H1 (cell line): ENCODE data around the gene ST6GALNAC4. TPM values are rescaled to one million over a fixed set of nuclear protein-coding genes. Genes with fewer than 3 reads are reported as not detected.

Experiments
- CTCF ChIA-PET: fragments of 300-600 bp; sonication (Branson Sonifier 250); formaldehyde crosslinking; loops from one replicate; lab custom pipeline; 2021; ENCODE audit not compliant: partially characterized antibody; lab: Charles Lee
- POLR2A ChIA-PET: fragments of 300-600 bp; sonication (Branson Sonifier 250); formaldehyde crosslinking; loops from one replicate; lab custom pipeline; 2021; ENCODE audit warnings: inconsistent platforms; ENCODE audit not compliant: partially characterized antibody; lab: Charles Lee
- DNase-seq, 2 experiments: peaks; one replicate each; pipeline versions ENCODE4 v3.0.0 to v3.0.0-alpha.2; 2010 to 2022; ENCODE audit warnings: low spot score in 2 of 2, low read depth in 1 of 2, mixed read lengths in 1 of 2
- FAIRE-seq: peaks from 2 replicates; lab custom pipeline; 2011; peaks lifted over from hg19 to GRCh38; lab: Jason Lieb, UNC
- H2AFZ ChIP-seq: 2 replicates; pipeline ENCODE4 v1.8.1; 2012; ENCODE audit warnings: low read length, inconsistent platforms
- H2AK5ac ChIP-seq: 2 replicates; pipeline ENCODE4 v1.6.1; 2013; ENCODE audit warnings: low read depth, low read length
- H2BK120ac ChIP-seq: replicated peaks from 2 replicates; pipeline ENCODE3; 2013; ENCODE audit warnings: low read depth, low read length, inconsistent platforms
- H2BK12ac ChIP-seq: 2 replicates; pipeline ENCODE4 v1.6.1; 2013; ENCODE audit warnings: low read depth, low read length
- H2BK15ac ChIP-seq: 2 replicates; pipeline ENCODE4 v1.6.1; 2013; ENCODE audit warnings: low read length
- H2BK20ac ChIP-seq: 2 replicates; pipeline ENCODE4 v1.6.1; 2013; ENCODE audit warnings: low read length
- H2BK5ac ChIP-seq: 2 replicates; pipeline ENCODE4 v1.6.1; 2013; ENCODE audit warnings: low read depth, low read length
- H3K14ac ChIP-seq: 2 replicates; pipeline ENCODE4 v1.6.1; 2013; ENCODE audit warnings: inconsistent platforms; ENCODE audit not compliant: insufficient read length
- H3K18ac ChIP-seq: 2 replicates; pipeline ENCODE4 v1.6.1; 2013; ENCODE audit warnings: low read length; ENCODE audit errors: extremely low read depth
- H3K23ac ChIP-seq: 2 replicates; pipeline ENCODE4 v1.6.1; 2013; ENCODE audit warnings: inconsistent platforms; ENCODE audit not compliant: insufficient read length
- H3K23me2 ChIP-seq: 2 replicates; pipeline ENCODE4 v1.6.1; 2013; ENCODE audit warnings: low read depth, low read length
- H3K27ac ChIP-seq: 2 replicates; pipeline ENCODE4 v1.6.1; 2011; ENCODE audit warnings: low read depth, low read length, inconsistent platforms
- H3K27me3 ChIP-seq, 4 experiments: replicated peaks in 1 of 4; 1 replicate in 1 of 4; 2 replicates in 3 of 4; pipeline versions ENCODE4 v1.6.1 to v1.8.1; 2011 to 2013; ENCODE audit warnings: low read length in 3 of 4, mild to moderate bottlenecking in 3 of 4, inconsistent platforms in 2 of 4, mixed read lengths in 2 of 4, moderate library complexity in 1 of 4; ENCODE audit not compliant: control insufficient read depth in 3 of 4, insufficient read depth in 3 of 4; ENCODE audit errors: extremely low read depth in 1 of 4
- H3K36me3 ChIP-seq, 4 experiments: 2 replicates each; pipeline versions ENCODE4 v1.6.1 to v1.8.1; 2011 to 2013; ENCODE audit warnings: mild to moderate bottlenecking in 4 of 4, low read length in 3 of 4, moderate library complexity in 2 of 4, control low read depth in 1 of 4, inconsistent platforms in 1 of 4; ENCODE audit not compliant: insufficient read depth in 4 of 4, control insufficient read depth in 2 of 4
- H3K4ac ChIP-seq: replicated peaks from 2 replicates; pipeline ENCODE3; 2013; ENCODE audit warnings: low read length, low read depth, mixed read lengths, inconsistent platforms; ENCODE audit not compliant: insufficient read length
- H3K4me1 ChIP-seq, 4 experiments: replicated peaks in 1 of 4; 1 replicate in 1 of 4; 2 replicates in 3 of 4; pipeline versions ENCODE4 v1.6.1 to v1.8.1; 2011 to 2013; ENCODE audit warnings: low read length in 3 of 4, inconsistent platforms in 2 of 4, mixed read lengths in 1 of 4; ENCODE audit not compliant: insufficient read depth in 4 of 4, control insufficient read depth in 3 of 4
- H3K4me2 ChIP-seq, 2 experiments: 2 replicates each; pipeline versions ENCODE4 v1.6.1 to v1.8.1; 2011 to 2013; ENCODE audit warnings: low read depth in 2 of 2, low read length in 2 of 2, control low read depth in 1 of 2, inconsistent platforms in 1 of 2, mild to moderate bottlenecking in 1 of 2; ENCODE audit not compliant: insufficient read depth in 1 of 2
- H3K4me3 ChIP-seq, 4 experiments: fragments of 200-600, 300-600 bp in 1 of 4; sonication (generic), shearing (Covaris generic), sonication (Bioruptor Twin) in 1 of 4; 2 replicates each; pipeline versions ENCODE4 v1.5.1 to v1.8.1; 2011 to 2016; ENCODE audit warnings: low read length in 4 of 4, low read depth in 3 of 4, control low read depth in 2 of 4, inconsistent platforms in 2 of 4, mild to moderate bottlenecking in 2 of 4, mixed read lengths in 1 of 4, moderate library complexity in 1 of 4; ENCODE audit not compliant: insufficient read depth in 2 of 4; ENCODE audit errors: extremely low read depth in 1 of 4
- H3K56ac ChIP-seq: replicated peaks from 2 replicates; pipeline ENCODE3; 2013; ENCODE audit warnings: low read depth, mild to moderate bottlenecking, mixed read lengths, low read length, inconsistent platforms; ENCODE audit not compliant: insufficient read length
- H3K79me1 ChIP-seq: 2 replicates; pipeline ENCODE4 v1.6.1; 2013; ENCODE audit warnings: low read depth, low read length, control low read depth
- H3K79me2 ChIP-seq, 2 experiments: 2 replicates each; pipeline versions ENCODE4 v1.6.1 to v1.8.1; 2012 to 2013; ENCODE audit warnings: low read length in 2 of 2, mild to moderate bottlenecking in 2 of 2, inconsistent platforms in 1 of 2; ENCODE audit not compliant: insufficient read depth in 2 of 2, control insufficient read depth in 1 of 2
- H3K9ac ChIP-seq, 4 experiments: replicated peaks in 1 of 4; 1 replicate in 1 of 4; 2 replicates in 3 of 4; pipeline versions ENCODE4 v1.6.1 to v1.8.1; 2011 to 2013; ENCODE audit warnings: low read depth in 3 of 4, low read length in 3 of 4, control low read depth in 2 of 4, mild to moderate bottlenecking in 2 of 4, moderate library complexity in 2 of 4, inconsistent platforms in 1 of 4; ENCODE audit errors: extremely low read depth in 1 of 4
- H3K9me3 ChIP-seq, 2 experiments: 2 replicates each; pipeline versions ENCODE4 v1.6.1 to v1.8.1; 2012 to 2013; ENCODE audit warnings: mild to moderate bottlenecking in 2 of 2, moderate library complexity in 2 of 2, control low read depth in 1 of 2, inconsistent platforms in 1 of 2, low read depth in 1 of 2, low read length in 1 of 2, mixed read lengths in 1 of 2; ENCODE audit not compliant: insufficient read depth in 2 of 2
- H4K20me1 ChIP-seq, 2 experiments: replicated peaks in 1 of 2; 2 replicates each; pipeline versions ENCODE3 to v1.8.1; 2011 to 2013; ENCODE audit warnings: inconsistent platforms in 2 of 2, low read length in 2 of 2, mild to moderate bottlenecking in 1 of 2; ENCODE audit not compliant: insufficient read depth in 2 of 2, control insufficient read depth in 1 of 2
- H4K5ac ChIP-seq: 2 replicates; pipeline ENCODE4 v1.6.1; 2013; ENCODE audit warnings: low read length, low read depth, mixed read lengths, inconsistent platforms; ENCODE audit not compliant: insufficient read length
- H4K8ac ChIP-seq: 2 replicates; pipeline ENCODE4 v1.8.0; 2013; ENCODE audit warnings: mild to moderate bottlenecking, moderate library complexity, low read length, inconsistent platforms; ENCODE audit not compliant: insufficient read depth; ENCODE audit errors: extremely low read depth
- H4K91ac ChIP-seq: replicated peaks from 2 replicates; pipeline ENCODE3; 2013; ENCODE audit warnings: low read length, mixed read lengths, inconsistent platforms; ENCODE audit not compliant: insufficient read length
- ASH2L ChIP-seq: fragments of 200-600, 300-600 bp; sonication (generic); IDR thresholded peaks from one replicate; pipeline ENCODE4 v1.7.1; 2017; ENCODE audit warnings: low read length
- KDM4A ChIP-seq: IDR thresholded peaks from one replicate; pipeline ENCODE4 v1.7.1; 2012; ENCODE audit warnings: low read depth, mild to moderate bottlenecking, moderate library complexity, low read length, inconsistent platforms; ENCODE audit not compliant: severe bottlenecking
- KDM5A ChIP-seq: fragments of 200-600 bp; IDR thresholded peaks from 2 replicates; pipeline ENCODE4 v1.7.1; 2012; ENCODE audit warnings: mild to moderate bottlenecking, low read length, inconsistent platforms, mixed read lengths
- POLR2A ChIP-seq, 2 experiments: IDR thresholded peaks; 1 replicate in 1 of 2; 2 replicates in 1 of 2; pipeline ENCODE4 v1.6.1; 2011; ENCODE audit warnings: low read depth in 2 of 2, low read length in 2 of 2, mild to moderate bottlenecking in 2 of 2; ENCODE audit errors: control extremely low read depth in 1 of 2
- RNF2 ChIP-seq: fragments of 200-900, 300-1000 bp; sonication (generic); IDR thresholded peaks from 2 replicates; pipeline ENCODE4 v1.7.1; 2016; ENCODE audit warnings: borderline replicate concordance, low read depth, mild to moderate bottlenecking, antibody characterized with exemption, low read length; ENCODE audit not compliant: poor library complexity, severe bottlenecking; ENCODE audit errors: missing control alignments
- TBP ChIP-seq: IDR thresholded peaks from 2 replicates; pipeline ENCODE4 v1.6.1; 2011; ENCODE audit warnings: low read depth, low read length, improper control_type of control experiment
- TEAD4 ChIP-seq: IDR thresholded peaks from 2 replicates; pipeline ENCODE4 v1.6.1; 2012; ENCODE audit warnings: low read depth, low read length, inconsistent platforms, mixed read lengths
- WGBS, 2 experiments: shearing (Covaris generic) in 1 of 2; methylation state at CpG; one replicate each; pipeline versions ENCODE4 v1.1.6 to v1.1.7; 2013 to 2015; ENCODE audit warnings: low lambda C conversion rate in 2 of 2, mixed read lengths in 2 of 2, inconsistent platforms in 1 of 2, low coverage in 1 of 2, missing lambda C conversion rate in 1 of 2; ENCODE audit not compliant: insufficient replicate concordance in 2 of 2, insufficient coverage in 1 of 2, insufficient read length in 1 of 2; ENCODE audit errors: extremely low coverage in 1 of 2, missing lambda C conversion rate in 1 of 2; 5-methylcytosine and 5-hydroxymethylcytosine counted together
- polyA plus RNA-seq, 7 experiments: library from polyadenylated mRNA; depleted of rRNA in 3 of 7; stranded (reverse) in 5 of 7; unstranded in 2 of 7; fragments of >200 nt in 5 of 7; fragments of 200-250 nt in 2 of 7; gene quantifications; 1 replicate in 5 of 7; 2 replicates in 1 of 7; 4 replicates in 1 of 7; pipeline versions ENCODE4 v1.2.1 to v1.2.3, GENCODE V29; 2011 to 2013; ENCODE audit warnings: missing spikeins in 2 of 7, mixed read lengths in 2 of 7
- total RNA-seq: library from RNA; stranded (reverse); fragmentation: NEBNext Ultra II Directional; extraction: Animal tissue kit (Norgen Biotek cat#: 25700); gene quantifications from 2 replicates; pipeline ENCODE4 v1.2.1, GENCODE V29; 2021
- TF ChIP-seq, protein P1 (sequence below): IDR thresholded peaks from 2 replicates; pipeline ENCODE4 v1.6.1; 2012; ENCODE audit warnings: inconsistent platforms
- TF ChIP-seq, protein P2 (sequence below): IDR thresholded peaks from 2 replicates; pipeline ENCODE4 v1.6.1; 2012; ENCODE audit warnings: inconsistent platforms
- TF ChIP-seq, protein P3 (sequence below): IDR thresholded peaks from 2 replicates; pipeline ENCODE4 v1.6.1; 2011; ENCODE audit warnings: low read depth, mild to moderate bottlenecking, low read length; ENCODE audit not compliant: insufficient read depth

The ST6GALNAC4 gene
- total and polyA plus RNA-seq, 2 of the 8 experiments (the other 6 are each of a cell fraction or from before 2014, with no cell fraction given), result 21.8 to 34.1 TPM

DNA sequence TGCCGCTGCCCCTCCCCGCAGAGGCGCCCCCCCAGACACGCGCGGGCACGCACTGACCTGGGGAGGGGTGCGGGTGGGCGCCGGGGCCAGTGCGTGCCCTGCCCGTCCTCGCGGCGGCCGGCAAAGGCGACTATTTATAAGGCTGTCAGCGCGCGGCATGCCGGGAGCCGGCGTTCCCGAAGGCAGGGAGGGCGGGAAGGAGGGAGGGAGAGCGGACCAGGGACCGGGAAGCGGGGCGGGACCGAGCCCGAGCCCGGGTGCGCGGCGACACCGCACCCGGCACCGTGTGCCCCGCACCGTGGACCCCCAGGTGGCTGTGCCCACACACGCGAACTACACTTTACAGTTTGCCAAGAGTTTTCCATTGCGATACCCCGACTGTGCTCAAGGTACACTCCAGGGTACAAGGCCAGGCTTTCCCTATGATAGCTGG is 39.3 kb downstream of the ST6GALNAC4 start, which contains the start of gene AK1:
Gene AK1, minus strand, starts transcription at position 110 of the 433 bp plus-strand sequence. CDS start 3,058 bp downstream, outside the sequence.
- ChIA-PET POLR2A (interaction anchor here (0.7 to 2.0 kb wide), 9 partner anchors 8 to 85 kb away, joined by 3 to 9 read pairs (median 4); partner anchors contain the start of gene ST6GALNAC6), CTCF (interaction anchor here (0.8 to 2.2 kb wide), 9 partner anchors 8 to 112 kb away, joined by 3 to 18 read pairs (median 3); partner anchors contain the start of gene FPGS)
- peak within 1 kb of the TSS; percentile 3 for H3K18ac ChIP-seq
- H3K4me2 ChIP-seq, result peak within 1 kb of the TSS; percentile 72 to 79
- no peak within 1 kb of the TSS for H2BK20ac ChIP-seq
- peak within 1 kb of the TSS; percentile 53 for H3K56ac ChIP-seq
- H3K9ac ChIP-seq, result no peak within 1 kb of the TSS
- no peak within 1 kb of the TSS for H2BK5ac ChIP-seq
- peak within 1 kb of the TSS; percentile 96 for H2AFZ ChIP-seq
- H3K27ac ChIP-seq, result no peak within 1 kb of the TSS
- DNase-seq (peak in 1 of 2 experiments; percentile 84), FAIRE-seq (no peak)
- H3K79me1 ChIP-seq, result no peaks in the 10 kb centered on the region
- peak within 1 kb of the TSS; percentile 46 to 66 (median 58) for H3K4me3 ChIP-seq
- peaks cover 7% of the 10 kb centered on the region; the same call in 1 of the 2 replicates for H3K23me2 ChIP-seq
- peak within 1 kb of the TSS; percentile 84 for H4K91ac ChIP-seq
- peaks cover 0 to 1% of the 10 kb centered on the region in 2 experiments for H4K20me1 ChIP-seq
- peak within 1 kb of the TSS; percentile 0; the same call in 1 of the 2 replicates for H2AK5ac ChIP-seq
- peaks cover 0 to 10% (median 7%) of the 10 kb centered on the region in 4 experiments; a peak in 6 of 7 replicates for H3K4me1 ChIP-seq
- H3K4ac ChIP-seq, result peak within 1 kb of the TSS; percentile 72
- H3K23ac ChIP-seq, result no peak within 1 kb of the TSS
- H3K14ac ChIP-seq, result no peak within 1 kb of the TSS
- H3K79me2 ChIP-seq, result no peaks in the 10 kb centered on the region
- peak within 1 kb of the TSS; percentile 46; the same call in 1 of the 2 replicates for H2BK15ac ChIP-seq
- TF ChIP-seq POLR2A (IDR thresholded peaks at IDR 0.05; ENCODE audit: control extremely low read depth in 1 of 2, low read depth in 2 of 2, low read length in 2 of 2) (peak in 1 of 2 experiments; percentile 52; a peak in 1 of 3 replicates), RNF2 (no peak), TEAD4 (peak; percentile 39; the same call in 1 of the 2 replicates), KDM4A (peak; percentile 73), KDM5A (no peak), ASH2L (peak; percentile 71), TBP (peak; percentile 60; the same call in 1 of the 2 replicates)
- TF ChIP-seq, protein P1, sequence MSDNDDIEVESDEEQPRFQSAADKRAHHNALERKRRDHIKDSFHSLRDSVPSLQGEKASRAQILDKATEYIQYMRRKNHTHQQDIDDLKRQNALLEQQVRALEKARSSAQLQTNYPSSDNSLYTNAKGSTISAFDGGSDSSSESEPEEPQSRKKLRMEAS, result 0 out of 2 replicates have a peak, but pooled peaks have one; percentile 22
- TF ChIP-seq, protein P2, sequence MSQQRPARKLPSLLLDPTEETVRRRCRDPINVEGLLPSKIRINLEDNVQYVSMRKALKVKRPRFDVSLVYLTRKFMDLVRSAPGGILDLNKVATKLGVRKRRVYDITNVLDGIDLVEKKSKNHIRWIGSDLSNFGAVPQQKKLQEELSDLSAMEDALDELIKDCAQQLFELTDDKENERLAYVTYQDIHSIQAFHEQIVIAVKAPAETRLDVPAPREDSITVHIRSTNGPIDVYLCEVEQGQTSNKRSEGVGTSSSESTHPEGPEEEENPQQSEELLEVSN, result 0 out of 2 replicates have a peak, but pooled peaks have one; percentile 38
- TF ChIP-seq, protein P3, sequence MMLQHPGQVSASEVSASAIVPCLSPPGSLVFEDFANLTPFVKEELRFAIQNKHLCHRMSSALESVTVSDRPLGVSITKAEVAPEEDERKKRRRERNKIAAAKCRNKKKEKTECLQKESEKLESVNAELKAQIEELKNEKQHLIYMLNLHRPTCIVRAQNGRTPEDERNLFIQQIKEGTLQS, result no peak
- H2BK120ac ChIP-seq, result no peak within 1 kb of the TSS
- peak within 1 kb of the TSS; percentile 25 for H4K5ac ChIP-seq
- 4% methylated on average over 12 of the region's 44 CpGs; no CpG with 5 or more reads in 1 of the 2 experiments for WGBS, 2 experiments
- no peaks in the 10 kb centered on the region for H3K36me3 ChIP-seq
- H2BK12ac ChIP-seq, result peak within 1 kb of the TSS; percentile 50; the same call in 1 of the 2 replicates
- no peaks in the 10 kb centered on the region for H3K9me3 ChIP-seq
- H3K27me3 ChIP-seq, result no peaks in the 10 kb centered on the region
- H4K8ac ChIP-seq, result peak within 1 kb of the TSS; percentile 54
